ENCODE data around the gene MAP3K6.

DNA sequence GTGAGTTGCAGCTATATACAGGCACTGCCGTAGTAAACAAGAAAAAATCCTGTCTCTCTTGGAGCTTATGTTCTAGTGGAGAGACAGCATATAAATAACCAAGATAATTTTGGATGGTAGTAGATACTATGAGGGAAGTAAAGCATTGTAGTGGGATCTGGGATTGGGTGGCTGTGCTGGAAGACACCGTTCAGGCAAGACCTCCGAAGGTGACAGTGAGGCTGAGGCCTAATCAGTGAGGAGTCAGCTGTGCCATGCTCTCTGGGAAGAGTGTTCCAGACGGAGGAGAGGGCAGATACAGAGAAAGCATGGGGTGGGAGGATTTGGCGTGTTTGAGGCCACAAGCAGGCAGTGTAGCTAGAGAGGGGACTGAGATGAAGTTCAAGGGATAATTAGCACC is 38.8 kb downstream of the MAP3K6 start:
- TF ChIP-seq EZH2 (optimal IDR thresholded peaks at IDR 0.05; ENCODE audit: low read depth, low read length), result no peak
- TF ChIP-seq, protein P1, sequence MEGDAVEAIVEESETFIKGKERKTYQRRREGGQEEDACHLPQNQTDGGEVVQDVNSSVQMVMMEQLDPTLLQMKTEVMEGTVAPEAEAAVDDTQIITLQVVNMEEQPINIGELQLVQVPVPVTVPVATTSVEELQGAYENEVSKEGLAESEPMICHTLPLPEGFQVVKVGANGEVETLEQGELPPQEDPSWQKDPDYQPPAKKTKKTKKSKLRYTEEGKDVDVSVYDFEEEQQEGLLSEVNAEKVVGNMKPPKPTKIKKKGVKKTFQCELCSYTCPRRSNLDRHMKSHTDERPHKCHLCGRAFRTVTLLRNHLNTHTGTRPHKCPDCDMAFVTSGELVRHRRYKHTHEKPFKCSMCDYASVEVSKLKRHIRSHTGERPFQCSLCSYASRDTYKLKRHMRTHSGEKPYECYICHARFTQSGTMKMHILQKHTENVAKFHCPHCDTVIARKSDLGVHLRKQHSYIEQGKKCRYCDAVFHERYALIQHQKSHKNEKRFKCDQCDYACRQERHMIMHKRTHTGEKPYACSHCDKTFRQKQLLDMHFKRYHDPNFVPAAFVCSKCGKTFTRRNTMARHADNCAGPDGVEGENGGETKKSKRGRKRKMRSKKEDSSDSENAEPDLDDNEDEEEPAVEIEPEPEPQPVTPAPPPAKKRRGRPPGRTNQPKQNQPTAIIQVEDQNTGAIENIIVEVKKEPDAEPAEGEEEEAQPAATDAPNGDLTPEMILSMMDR (IDR thresholded peaks at IDR 0.05; ENCODE audit: low read length), result no peak

Measured in MM.1S (cell line).